T-helper 2 cell (primary cell): Measurements from ENCODE around the gene CNPY2.
"Not testable (repeated sequence)": the region's sequence is repeated elsewhere in the genome, so short reads cannot be mapped to it uniquely, and the experiment has no call there.

Experiments
- DNase-seq, 5 experiments: peaks; one replicate each; pipeline versions ENCODE4 v3.0.0 to v3.0.0-alpha.2; 2012 to 2022

Gene CNPY2

GRCh38 chr12:56297400-56297799, 18.4 kb downstream of the CNPY2 start:
- DNase-seq, result no peak

- DNase-seq, result no peak
Observed at GRCh38 chr12:56296295-56296694, 19.5 kb downstream of the CNPY2 start.

GRCh38 chr12:56293795-56294194, 22.0 kb downstream of the CNPY2 start:
- no peak for DNase-seq

- peak in 1 of 5 experiments; percentile 54 for DNase-seq
Observed at GRCh38 chr12:56288705-56289387, 26.9 kb downstream of the CNPY2 start.

GRCh38 chr12:56286044-56286830, 29.6 kb downstream of the CNPY2 start:
- no peak for DNase-seq

- DNase-seq, result not testable (repeated sequence)
Observed at GRCh38 chr12:56284263-56284662, 31.5 kb downstream of the CNPY2 start.

- DNase-seq, result no peak
Observed at GRCh38 chr12:56282579-56282978, 33.2 kb downstream of the CNPY2 start.

- no peak for DNase-seq
Observed at GRCh38 chr12:56282030-56282429, 33.8 kb downstream of the CNPY2 start.

GRCh38 chr12:56280849-56281248, 34.9 kb downstream of the CNPY2 start:
- DNase-seq, result no peak

GRCh38 chr12:56278905-56279304, 36.9 kb downstream of the CNPY2 start:
- DNase-seq, result no peak

GRCh38 chr12:56274299-56274698, 41.5 kb downstream of the CNPY2 start:
- DNase-seq, result no peak

GRCh38 chr12:56272468-56272867, 43.3 kb downstream of the CNPY2 start:
- DNase-seq, result not testable (repeated sequence)

- DNase-seq, result no peak
Observed at GRCh38 chr12:56271031-56271430, 44.8 kb downstream of the CNPY2 start.

GRCh38 chr12:56267443-56268071, 48.2 kb downstream of the CNPY2 start:
- no peak for DNase-seq

- DNase-seq, result peak; percentile 71 to 90 (median 88)
Observed at GRCh38 chr12:56266693-56267442, 48.9 kb downstream of the CNPY2 start, which contains the start of gene COQ10A. Gene COQ10A, plus strand, starts transcription at chr12:56266942. Its CDS starts 177 bp downstream, at chr12:56267119.

GRCh38 chr12:56266068-56266692, 49.6 kb downstream of the CNPY2 start:
- not testable (repeated sequence) for DNase-seq

GRCh38 chr12:56262955-56263354, 52.8 kb downstream of the CNPY2 start:
- peak in 1 of 5 experiments; percentile 22 for DNase-seq

GRCh38 chr12:56261503-56262232, 54.1 kb downstream of the CNPY2 start:
- DNase-seq, result no peak

GRCh38 chr12:56260921-56261320, 54.9 kb downstream of the CNPY2 start:
- no peak for DNase-seq

GRCh38 chr12:56260380-56260779, 55.4 kb downstream of the CNPY2 start:
- DNase-seq, result no peak
